Ovary (tissue), 9 donors: ENCODE measurements around the gene IL11. TPM values are rescaled to one million over a fixed set of nuclear protein-coding genes. Genes with fewer than 3 reads are reported as not detected.

ENCODE experiments used
- DNase-seq, 5 donors: peaks; one replicate each; pipeline ENCODE4 v3.0.0-alpha.2; 2019 to 2020
- H3K27ac ChIP-seq, 2 donors: fragments of 200-600 bp; one replicate each; pipeline versions ENCODE4 v1.5.1 to v1.8.0; 2019 to 2022
- H3K27me3 ChIP-seq: fragments of 200-600 bp; one replicate; pipeline ENCODE4 v1.8.0; 2022
- H3K36me3 ChIP-seq: fragments of 200-600 bp; sonication (generic); one replicate; pipeline ENCODE4 v1.5.1; 2019
- H3K4me1 ChIP-seq: one replicate; pipeline ENCODE4 v1.8.1; 2013; ENCODE audit warnings: mild to moderate bottlenecking, moderate library complexity; ENCODE audit not compliant: insufficient read depth
- H3K4me3 ChIP-seq: fragments of 200-600 bp; sonication (generic); one replicate; pipeline ENCODE4 v1.5.1; 2017
- H3K9me3 ChIP-seq, 2 donors: fragments of 200-600 bp in 1 of 2; sonication (generic) in 1 of 2; one replicate each; pipeline versions ENCODE4 v1.5.1 to v1.8.1; 2013 to 2019; ENCODE audit warnings: mild to moderate bottlenecking in 1 of 2, moderate library complexity in 1 of 2
- EP300 ChIP-seq: sonication (generic); formaldehyde crosslinking; IDR thresholded peaks from one replicate; pipeline ENCODE4 v1.6.1; 2017; ENCODE audit warnings: antibody characterized with exemption
- POLR2A ChIP-seq: fragments of 450-650 bp; IDR thresholded peaks from one replicate; pipeline ENCODE4 v1.6.1; 2017; ENCODE audit warnings: antibody characterized with exemption, mild to moderate bottlenecking, moderate library complexity
- WGBS, 3 donors: extraction: QIAGEN DNeasy Blood & Tissue Kit in 1 of 3; methylation state at CpG; one replicate each; pipeline versions ENCODE4 v1.1.5 to v1.1.7; 2013 to 2017; 5-methylcytosine and 5-hydroxymethylcytosine counted together
- intact Hi-C, 4 donors: fragments of 100-400 bp; cut with DNase I; formaldehyde crosslinking; loops; one replicate each; pipeline versions ENCODE4 v1.11.0 to v1.15.1; 2022 to 2023
- polyA plus RNA-seq, 2 donors: library from polyadenylated mRNA; stranded (reverse); fragments of 200-250 nt in 1 of 2; fragments of 350-450 nt in 1 of 2; fragmentation: Illumina TruSeq in 1 of 2; extraction: RNeasy Lipid Tissue Mini Kit (QIAGEN cat#74804) in 1 of 2; gene quantifications; one replicate each; pipeline ENCODE4 v1.2.3, GENCODE V29; 2013 to 2014
- total RNA-seq, 7 donors: library from RNA; depleted of rRNA in 2 of 7; stranded (reverse); fragments of >200 nt in 2 of 7; fragmentation: NEBNext Ultra II Directional in 3 of 7; extraction: Animal tissue kit (Norgen Biotek cat#: 25700) in 3 of 7; gene quantifications; one replicate each; pipeline versions ENCODE4 v1.1.0 to v1.2.4, GENCODE V29; 2016 to 2023
- TF ChIP-seq, protein P1 (sequence below), 3 donors: fragments of 450-650 bp in 2 of 3; fragments of 200-600 bp in 1 of 3; IDR thresholded peaks; one replicate each; pipeline versions ENCODE4 v1.5.1 to v1.8.0; 2016 to 2022; ENCODE audit warnings: antibody characterized with exemption in 3 of 3, mild to moderate bottlenecking in 1 of 3
- donor health status: DM: no; HTN: no; CAD: no; lungs with moderate emphysema.
- donor health status: DM: no; HTN: no; CAD: no.
- donor health status: Bipolar disorder and iron deficiency.
- donor health status: DM: yes; HTN: yes; CAD: no.
- donor health status: DM: no; HTN: no; CAD: no.
- donor health status: DM: yes; HTN: yes; CAD: no.

The IL11 gene
- total and polyA plus RNA-seq, 9 donors, result 0.08 to 1.3 (median 0.11) TPM; not detected in 6

DNA sequence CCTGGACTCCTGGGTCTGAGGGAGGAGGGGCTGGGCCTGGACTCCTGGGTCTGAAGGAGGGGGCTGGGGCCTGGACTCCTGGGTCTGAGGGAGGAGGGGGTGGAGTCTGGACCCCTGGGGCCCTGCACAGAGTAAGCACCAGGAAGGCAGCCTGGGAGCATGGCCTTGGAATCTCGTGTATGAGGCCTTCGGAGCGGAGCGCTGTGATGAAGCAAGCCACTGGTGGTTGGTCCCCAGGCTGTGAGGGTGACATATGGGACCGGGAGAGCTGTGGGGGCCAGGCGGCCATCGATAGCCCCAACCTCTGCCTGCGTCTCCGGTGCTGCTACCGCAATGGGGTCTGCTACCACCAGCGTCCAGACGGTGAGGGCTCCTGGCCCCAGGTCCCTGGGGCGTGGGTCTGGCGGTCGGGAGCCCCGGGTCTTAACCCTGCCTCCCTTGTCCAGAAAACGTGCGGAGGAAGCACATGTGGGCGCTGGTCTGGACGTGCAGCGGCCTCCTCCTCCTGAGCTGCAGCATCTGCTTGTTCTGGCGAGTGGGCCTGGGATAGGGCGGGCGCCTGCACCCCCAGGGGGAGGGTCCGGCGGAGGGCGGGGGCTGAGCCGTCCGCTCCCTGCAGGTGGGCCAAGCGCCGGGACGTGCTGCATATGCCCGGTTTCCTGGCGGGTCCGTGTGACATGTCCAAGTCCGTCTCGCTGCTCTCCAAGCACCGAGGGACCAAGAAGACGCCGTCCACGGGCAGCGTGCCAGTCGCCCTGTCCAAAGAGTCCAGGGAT is 7.3 kb upstream of the IL11 start:
- intact Hi-C loops, result loop anchor here in 2 of 4 donors (10.0 kb wide), 2 partner anchors 93 to 233 kb away; partner anchors contain the start of genes BRSK1 (in 1 of the 2), HSPBP1 (in 1 of the 2) and TNNT1 (in 1 of the 2)

DNA sequence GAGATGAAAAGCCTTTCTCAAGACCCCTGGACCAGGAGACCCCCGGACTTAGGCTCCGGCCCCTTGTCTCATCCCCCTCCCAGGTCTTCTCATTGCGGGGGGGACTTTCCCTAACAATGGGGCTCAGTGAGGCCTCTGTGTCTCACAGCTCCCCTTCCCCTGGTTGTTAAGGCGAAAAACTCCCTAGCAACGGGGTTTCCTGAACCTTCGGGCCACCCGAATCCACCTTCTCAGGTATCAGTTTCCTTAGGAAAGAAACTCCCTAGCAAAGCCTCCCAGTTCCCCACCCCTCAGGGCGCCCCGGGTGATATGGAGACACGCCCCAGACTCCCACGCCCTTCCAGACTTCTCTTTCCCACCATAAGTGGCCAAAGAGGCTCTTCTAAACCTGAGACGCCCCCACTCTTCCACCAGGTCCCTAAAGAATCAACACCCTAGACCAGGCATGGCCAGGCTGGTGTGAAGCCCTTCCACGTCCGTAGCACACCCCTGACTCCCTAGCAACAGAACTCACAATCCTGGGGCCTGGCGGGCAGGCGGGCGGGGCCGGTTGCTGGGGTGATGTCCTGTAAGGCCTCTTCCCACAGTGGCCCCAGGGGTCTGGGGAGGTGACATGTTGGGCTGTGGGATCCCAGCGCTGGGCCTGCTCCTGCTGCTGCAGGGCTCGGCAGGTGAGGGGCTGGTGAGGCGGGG is 6.1 kb upstream of the IL11 start, which contains the start of gene TMEM190:
Gene TMEM190 (plus strand): TSS at position 586 of the 693 bp plus-strand sequence. CDS start 28 bp downstream, at position 614.
- Histone ChIP-seq H3K36me3 (no peaks in the 10 kb centered on the region), H3K9me3 (no peaks in the 10 kb centered on the region), H3K4me1 (no peaks in the 10 kb centered on the region), H3K27ac (no peak within 1 kb of the TSS), H3K4me3 (no peak within 1 kb of the TSS), H3K27me3 (no peaks in the 10 kb centered on the region)
- TF ChIP-seq POLR2A (no peak), EP300 (no peak)
- TF ChIP-seq, protein P1, sequence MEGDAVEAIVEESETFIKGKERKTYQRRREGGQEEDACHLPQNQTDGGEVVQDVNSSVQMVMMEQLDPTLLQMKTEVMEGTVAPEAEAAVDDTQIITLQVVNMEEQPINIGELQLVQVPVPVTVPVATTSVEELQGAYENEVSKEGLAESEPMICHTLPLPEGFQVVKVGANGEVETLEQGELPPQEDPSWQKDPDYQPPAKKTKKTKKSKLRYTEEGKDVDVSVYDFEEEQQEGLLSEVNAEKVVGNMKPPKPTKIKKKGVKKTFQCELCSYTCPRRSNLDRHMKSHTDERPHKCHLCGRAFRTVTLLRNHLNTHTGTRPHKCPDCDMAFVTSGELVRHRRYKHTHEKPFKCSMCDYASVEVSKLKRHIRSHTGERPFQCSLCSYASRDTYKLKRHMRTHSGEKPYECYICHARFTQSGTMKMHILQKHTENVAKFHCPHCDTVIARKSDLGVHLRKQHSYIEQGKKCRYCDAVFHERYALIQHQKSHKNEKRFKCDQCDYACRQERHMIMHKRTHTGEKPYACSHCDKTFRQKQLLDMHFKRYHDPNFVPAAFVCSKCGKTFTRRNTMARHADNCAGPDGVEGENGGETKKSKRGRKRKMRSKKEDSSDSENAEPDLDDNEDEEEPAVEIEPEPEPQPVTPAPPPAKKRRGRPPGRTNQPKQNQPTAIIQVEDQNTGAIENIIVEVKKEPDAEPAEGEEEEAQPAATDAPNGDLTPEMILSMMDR (IDR thresholded peaks at IDR 0.05), result no peak
- DNase-seq, result no peak
- WGBS, 3 donors, result 78 to 83% (median 82%) methylated on average over 21 of the region's 21 CpGs
- intact Hi-C loops, result loop anchor here in 2 of 4 donors (10.0 kb wide), 2 partner anchors 92 to 232 kb away; partner anchors contain the start of genes BRSK1 (in 1 of the 2), HSPBP1 (in 1 of the 2) and TNNT1 (in 1 of the 2)

More for the DNA sequence above, 7.3 kb upstream of the IL11 start:
- WGBS, 3 donors, result 8 to 11% (median 11%) methylated on average over 31 to 43 of the region's 43 CpGs
- Histone ChIP-seq H3K27ac (no peak overlapping the region), H3K9me3 (no peaks in the 10 kb centered on the region), H3K4me1 (no peaks in the 10 kb centered on the region), H3K4me3 (no peak overlapping the region), H3K27me3 (no peaks in the 10 kb centered on the region), H3K36me3 (no peaks in the 10 kb centered on the region)
- TF ChIP-seq EP300, result no peak
- TF ChIP-seq, protein P1 (IDR thresholded peaks at IDR 0.05), result no peak
- TF ChIP-seq POLR2A, result no peak
- DNase-seq, result no peak

DNA sequence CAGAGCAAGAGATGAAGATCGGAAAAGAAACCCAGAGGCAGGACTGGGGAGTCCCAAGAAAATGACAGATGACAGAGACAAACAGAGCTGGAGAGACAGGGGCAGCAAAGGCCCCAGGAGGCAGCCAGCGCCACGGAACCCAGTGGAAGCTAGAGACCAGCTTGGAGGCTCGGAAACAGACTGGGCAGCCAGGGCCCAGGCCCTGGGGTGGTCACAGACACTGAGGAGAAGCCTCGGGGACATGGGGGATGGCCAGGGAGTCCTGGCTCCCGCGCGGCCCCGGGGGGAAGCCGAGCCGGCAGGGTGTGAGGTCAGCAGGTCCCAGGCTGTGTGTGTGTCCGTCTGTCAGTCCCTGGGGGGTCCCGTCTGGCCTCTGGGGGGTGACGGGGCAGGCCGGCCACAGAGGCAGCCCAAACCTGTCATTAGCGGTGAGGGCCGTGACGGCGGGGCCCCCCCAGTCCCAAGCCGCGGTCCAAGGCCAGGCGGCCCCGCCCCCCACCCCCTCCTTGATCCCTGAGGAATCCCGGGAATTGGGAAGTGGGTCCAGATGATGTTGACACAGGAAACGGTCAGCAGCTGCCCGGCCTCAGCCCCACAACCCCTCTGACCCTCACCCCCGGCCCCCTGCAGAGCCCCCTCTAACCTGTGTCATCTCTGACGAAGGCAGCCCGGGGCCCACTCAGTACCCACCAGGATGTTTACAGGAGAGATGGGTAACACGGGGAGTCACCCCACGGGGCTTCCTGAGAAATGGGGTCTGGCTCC is 3.9 kb upstream of the IL11 start:
- 11 to 34% (median 15%) methylated on average over 10 to 31 of the region's 31 CpGs for WGBS, 3 donors
- no peak for DNase-seq
- TF ChIP-seq, protein P1 (IDR thresholded peaks at IDR 0.05), result no peak
- no peak for TF ChIP-seq EP300
- TF ChIP-seq POLR2A, result no peak
- no peaks in the 10 kb centered on the region for H3K9me3 ChIP-seq
- no peaks in the 10 kb centered on the region for H3K4me1 ChIP-seq
- no peaks in the 10 kb centered on the region for H3K36me3 ChIP-seq
- H3K27me3 ChIP-seq, result no peaks in the 10 kb centered on the region
- H3K27ac ChIP-seq, result no peak overlapping the region
- intact Hi-C loops, result loop anchor here in 2 of 4 donors (10.0 kb wide), 2 partner anchors 89 to 229 kb away; partner anchors contain the start of genes BRSK1 (in 1 of the 2), HSPBP1 (in 1 of the 2) and TNNT1 (in 1 of the 2)
- H3K4me3 ChIP-seq, result no peak overlapping the region
